ENCODE data around the gene OXER1.

GRCh38 chr2:42756966-42757513 lies 6.9 kb downstream of the OXER1 start:
- TF ChIP-seq EZH2 (IDR thresholded peaks at IDR 0.05; ENCODE audit: insufficient read depth, poor library complexity, severe bottlenecking) (no peak), EZH2phosphoT487 (IDR thresholded peaks at IDR 0.05; ENCODE audit: insufficient read depth, low read depth) (no peak)

Measured in GM23248 (cell line).